Kidney (tissue), 14 donors: Measurements from ENCODE around the gene CLCN3. TPM values are rescaled to one million over a fixed set of nuclear protein-coding genes. Genes with fewer than 3 reads are reported as not detected.

Experiments
- DNase-seq, 5 donors: peaks; one replicate each; pipeline ENCODE4 v3.0.0-alpha.2; 2013 to 2020
- FAIRE-seq: peaks from 2 replicates; lab custom pipeline; 2012; peaks lifted over from hg19 to GRCh38; lab: Jason Lieb, UNC
- H3K27ac ChIP-seq, 2 donors: one replicate each; pipeline ENCODE4 v1.7.0; 2013; ENCODE audit warnings: low read depth in 2 of 2, low read length in 2 of 2, inconsistent platforms in 1 of 2
- H3K27me3 ChIP-seq: one replicate; pipeline ENCODE4 v1.7.1; 2013; ENCODE audit warnings: low read length, inconsistent platforms; ENCODE audit not compliant: control insufficient read depth, insufficient read depth
- H3K36me3 ChIP-seq, 3 donors: one replicate each; pipeline versions ENCODE4 v1.7.0 to v1.7.1; 2013; ENCODE audit warnings: low read length in 3 of 3, control low read depth in 1 of 3, inconsistent platforms in 1 of 3; ENCODE audit not compliant: insufficient read depth in 3 of 3, control insufficient read depth in 2 of 3
- H3K4me1 ChIP-seq, 3 donors: one replicate each; pipeline versions ENCODE4 v1.7.0 to v1.7.1; 2013; ENCODE audit warnings: low read length in 3 of 3, inconsistent platforms in 1 of 3, low read depth in 1 of 3; ENCODE audit not compliant: control insufficient read depth in 2 of 3, insufficient read depth in 2 of 3
- H3K4me3 ChIP-seq, 3 donors: one replicate each; pipeline versions ENCODE4 v1.7.0 to v1.8.1; 2013; ENCODE audit warnings: low read length in 3 of 3, control low read depth in 1 of 3, inconsistent platforms in 1 of 3
- H3K9ac ChIP-seq, 3 donors: one replicate each; pipeline versions ENCODE4 v1.7.0 to v1.7.1; 2013; ENCODE audit warnings: low read length in 3 of 3, control low read depth in 1 of 3, inconsistent platforms in 1 of 3
- H3K9me3 ChIP-seq, 3 donors: one replicate each; pipeline versions ENCODE4 v1.7.0 to v1.7.1; 2013; ENCODE audit warnings: low read length in 3 of 3, control low read depth in 1 of 3, inconsistent platforms in 1 of 3; ENCODE audit not compliant: control insufficient read depth in 2 of 3, insufficient read depth in 1 of 3
- CTCF ChIP-seq: IDR thresholded peaks from 3 replicates; pipeline ENCODE4 v1.5.1; 2012; ENCODE audit warnings: mild to moderate bottlenecking, moderate library complexity, borderline replicate concordance; ENCODE audit not compliant: insufficient read depth; ENCODE audit errors: extremely low read depth
- intact Hi-C: fragments of 100-400 bp; cut with DNase I; formaldehyde crosslinking; loops from one replicate; pipeline ENCODE4 v1.11.1; 2022
- polyA plus RNA-seq: library from polyadenylated mRNA; stranded (reverse); fragments of 350-450 nt; fragmentation: Illumina TruSeq; extraction: RNeasy Lipid Tissue Mini Kit (QIAGEN cat#74804); gene quantifications from one replicate; pipeline ENCODE4 v1.2.3, GENCODE V29; 2014; ENCODE audit warnings: low read depth, low replicate concordance; ENCODE audit not compliant: insufficient read depth
- total RNA-seq: library from RNA; stranded (reverse); fragmentation: NEBNext Ultra II Directional; extraction: Animal tissue kit (Norgen Biotek cat#: 25700); gene quantifications from one replicate; pipeline ENCODE4 v1.2.1, GENCODE V29; 2021
- donor health status: control.
- donor health status: control.
- donor health status: control.
- donor health status: control.
- donor health status: control.
- donor health status: DM: yes; HTN: yes; CAD: no.
- donor health status: Normal renal cell carcinoma (clear cell type).

Gene CLCN3
- total and polyA plus RNA-seq, 2 donors from 2014 or later, result 16.6 to 70.2 TPM

GRCh38 chr4:169756971-169757574 is 136.7 kb downstream of the CLCN3 start:
- no peaks in the 10 kb centered on the region for H3K9me3 ChIP-seq
- peak overlapping the region; percentile 64 to 66 for H3K27ac ChIP-seq
- intact Hi-C loops, result no loop called here
- H3K4me3 ChIP-seq, result peak overlapping the region; percentile 93 to 94 (median 93)
- no peaks in the 10 kb centered on the region for H3K36me3 ChIP-seq
- peak overlapping the region; percentile 77 to 83 (median 83) for H3K9ac ChIP-seq
- peaks cover 4 to 10% (median 5%) of the 10 kb centered on the region in 3 donors for H3K4me1 ChIP-seq
- FAIRE-seq (no peak), DNase-seq (peak in 2 of 5 donors; percentile 4 to 44)
- TF ChIP-seq CTCF, result no peak
- no peaks in the 10 kb centered on the region for H3K27me3 ChIP-seq

GRCh38 chr4:169757575-169758184 is 137.3 kb downstream of the CLCN3 start, which contains the start of gene HPF1:
Gene HPF1, minus strand, starts transcription at chr4:169757944. Its CDS starts 67 bp downstream, at chr4:169757877.
- Histone ChIP-seq H3K4me1 (peaks cover 4 to 10% (median 5%) of the 10 kb centered on the region in 3 donors), H3K9me3 (no peaks in the 10 kb centered on the region), H3K4me3 (peak within 1 kb of the TSS; percentile 93 to 94 (median 93)), H3K36me3 (no peaks in the 10 kb centered on the region), H3K27me3 (no peaks in the 10 kb centered on the region), H3K27ac (peak within 1 kb of the TSS; percentile 64 to 66), H3K9ac (peak within 1 kb of the TSS; percentile 77 to 83 (median 83))
- intact Hi-C loops, result no loop called here
- FAIRE-seq (peak; percentile 81), DNase-seq (peak; percentile 93 to 97 (median 95))
- TF ChIP-seq CTCF, result peak; percentile 3

GRCh38 chr4:169758401-169758962 is 138.1 kb downstream of the CLCN3 start:
- Histone ChIP-seq H3K9me3 (no peaks in the 10 kb centered on the region), H3K4me1 (peaks cover 4 to 10% (median 5%) of the 10 kb centered on the region in 3 donors), H3K9ac (no peak overlapping the region), H3K27me3 (no peaks in the 10 kb centered on the region), H3K4me3 (peak overlapping the region in 2 of 3 donors; percentile 47 to 93), H3K36me3 (no peaks in the 10 kb centered on the region), H3K27ac (no peak overlapping the region)
- DNase-seq (peak in 2 of 5 donors; percentile 1 to 5), FAIRE-seq (no peak)
- no peak for TF ChIP-seq CTCF
- intact Hi-C loops, result no loop called here
